HT-29 (cell line): ENCODE results near the gene EPS8L3. TPM values are rescaled to one million over a fixed set of nuclear protein-coding genes. Genes with fewer than 3 reads are reported as not detected.
"Not testable (repeated sequence)": the region's sequence is repeated elsewhere in the genome, so short reads cannot be mapped to it uniquely, and the experiment has no call there.

Source experiments
- DNase-seq: peaks from one replicate; pipeline ENCODE4 v3.0.0-alpha.2; 2015; ENCODE audit warnings: low spot score
- total RNA-seq: library from RNA; depleted of rRNA; stranded (reverse); fragments of >200 nt; shearing (Covaris generic); gene quantifications from 2 replicates; pipeline ENCODE4 v1.2.3, GENCODE V29; 2014

The EPS8L3 gene
- total RNA-seq, 1 experiment from 2014 or later: 120 TPM

DNA sequence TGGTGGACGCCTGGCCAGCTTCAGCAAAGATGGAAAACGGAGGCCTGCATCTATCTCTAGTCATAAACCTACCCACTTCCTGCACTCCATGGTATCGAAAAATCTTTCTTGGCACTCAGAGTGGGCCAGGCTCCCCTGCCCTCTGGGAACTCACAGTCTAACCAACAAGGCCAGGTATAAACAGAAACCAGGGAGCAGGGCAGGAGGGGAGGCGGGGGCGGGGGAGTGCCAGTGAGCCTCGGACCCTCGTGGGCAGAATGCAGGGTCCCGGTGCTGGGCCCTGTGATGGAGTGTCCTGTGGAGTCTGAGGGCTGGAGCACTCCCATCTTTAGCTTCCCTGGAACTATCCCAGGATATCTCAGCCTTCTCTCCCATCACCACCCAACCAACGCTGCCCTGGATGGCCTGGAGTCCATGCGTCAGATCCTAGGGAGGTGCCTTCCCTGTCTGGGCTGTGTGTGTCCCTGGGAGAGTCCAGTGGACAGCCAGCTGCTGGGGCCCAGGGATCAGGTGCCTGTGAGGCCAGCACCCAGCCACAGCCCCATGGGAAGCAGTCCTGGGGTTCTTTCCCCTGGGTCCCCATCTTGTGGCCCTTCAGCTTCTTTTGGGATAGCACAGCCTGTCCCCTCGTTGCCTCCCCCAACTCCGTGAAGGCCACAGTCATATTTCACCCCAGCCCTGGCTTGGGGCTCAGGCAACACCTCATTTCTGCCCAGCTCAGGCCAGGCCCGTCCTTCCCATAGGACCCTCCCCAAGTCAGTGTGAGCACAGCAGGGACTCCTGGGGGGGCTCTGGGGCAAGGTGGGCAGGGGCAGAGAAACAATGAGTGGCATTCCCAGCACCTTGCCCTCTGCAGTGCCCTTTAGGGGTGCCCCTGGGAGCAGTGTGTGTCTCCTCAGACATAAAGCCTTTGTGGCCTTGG lies 1.1 kb upstream of the EPS8L3 start:
- DNase-seq: no peak

DNA sequence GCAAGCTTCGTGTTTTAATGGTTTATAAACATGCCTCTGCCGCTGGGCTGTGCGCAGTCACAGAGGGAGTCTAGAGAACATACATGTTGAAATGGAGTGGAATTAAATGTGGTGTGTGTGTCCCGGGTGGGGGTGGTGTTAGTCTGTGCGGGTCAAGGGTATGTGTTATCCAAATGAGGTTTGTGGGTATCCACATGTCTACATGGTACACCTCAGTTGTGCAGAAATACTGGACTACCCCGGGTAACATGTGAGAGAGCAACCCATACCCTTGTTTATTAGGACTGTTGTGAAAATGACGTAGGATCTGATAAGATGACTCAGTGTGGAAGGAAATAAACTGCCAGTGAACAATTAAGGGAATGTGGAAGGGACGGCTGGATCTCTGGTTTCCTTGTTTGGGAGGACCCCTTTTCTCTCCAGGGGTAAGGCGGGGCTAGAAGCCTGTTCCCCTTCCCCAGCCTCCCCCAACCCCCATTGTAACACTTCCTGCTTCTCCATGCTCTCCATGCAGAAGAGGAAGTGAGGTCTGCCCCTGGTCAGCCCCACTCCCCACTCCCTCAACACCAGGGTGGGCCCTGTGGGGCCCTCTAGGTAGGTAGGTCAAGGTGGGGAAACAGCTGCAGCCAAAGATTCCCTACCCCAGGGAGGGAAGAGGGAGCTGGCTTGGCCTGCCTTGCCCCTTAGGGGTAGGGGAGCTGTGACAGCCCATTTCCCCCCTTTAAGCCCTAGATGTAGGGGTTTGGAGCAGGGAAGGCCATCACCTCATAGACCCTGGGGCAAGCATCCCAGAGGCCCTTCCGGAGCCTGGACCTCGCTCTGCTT lies 690 bp downstream of the EPS8L3 start:
- DNase-seq: peak; percentile 77

DNA sequence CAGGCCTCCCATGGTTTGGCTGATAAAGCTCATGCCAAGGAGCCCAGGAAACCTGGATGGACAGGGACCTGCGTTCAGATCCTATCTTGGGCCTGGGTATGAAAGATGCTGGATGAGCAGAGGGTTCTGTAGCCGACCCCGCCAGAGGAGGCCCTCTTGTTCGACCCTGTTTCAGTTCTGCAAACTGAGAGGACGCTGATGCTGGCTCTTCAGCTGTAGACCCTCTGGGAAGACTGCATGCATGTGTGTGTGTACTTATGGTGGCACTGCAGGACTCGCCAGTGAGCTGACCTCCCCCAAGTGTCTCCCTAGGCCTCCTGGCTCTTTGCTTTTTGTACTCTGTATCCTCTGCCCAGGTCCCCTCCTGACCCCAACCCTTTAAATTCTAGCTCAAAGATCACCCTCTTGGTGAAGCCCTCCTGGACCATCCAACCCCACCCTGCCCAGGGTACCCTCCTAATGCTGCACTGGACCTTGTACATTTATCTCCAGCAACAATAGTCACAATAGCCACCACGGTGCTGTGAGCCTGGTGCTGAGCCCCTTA lies 1.6 kb downstream of the EPS8L3 start:
- DNase-seq: no peak

DNA sequence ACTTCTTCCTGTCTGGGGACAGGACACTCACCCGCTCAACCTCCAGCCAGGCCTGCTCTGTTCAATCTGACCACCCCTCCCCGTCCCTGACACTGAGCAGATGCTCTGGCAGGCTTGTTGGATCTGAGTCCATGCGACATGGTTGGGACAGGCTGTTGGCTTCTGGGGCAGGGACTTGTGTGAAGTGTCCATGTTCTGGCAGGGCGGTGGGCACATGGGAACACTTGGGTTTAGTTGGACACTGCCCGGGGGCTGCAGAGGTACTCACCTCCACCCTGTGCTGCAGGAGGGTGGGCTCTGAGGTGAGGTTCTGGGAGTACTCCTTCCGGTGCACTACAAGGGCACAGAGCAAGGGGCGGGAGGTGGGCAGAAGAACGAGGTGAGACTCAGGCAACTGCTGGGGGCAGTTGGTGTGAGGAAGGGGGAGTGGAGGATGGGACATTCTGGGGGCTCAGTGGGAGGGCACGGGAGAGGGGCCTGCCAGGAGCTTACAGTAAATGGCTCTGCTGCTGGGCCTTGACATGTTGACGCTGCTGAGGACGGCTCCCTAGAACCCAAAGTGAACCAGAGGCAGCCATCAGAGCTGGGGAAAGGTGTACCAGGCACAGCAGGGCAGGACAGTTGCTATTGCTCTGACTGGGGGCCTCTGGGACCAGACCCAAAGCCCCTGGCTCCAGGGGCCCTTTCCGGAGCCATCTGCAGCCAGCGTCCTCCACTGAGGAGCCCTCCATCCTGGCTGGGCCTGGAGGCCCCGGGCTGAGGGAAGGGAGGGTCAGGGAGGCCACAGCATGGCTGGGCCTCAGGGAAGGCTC lies 2.3 kb downstream of the EPS8L3 start:
- DNase-seq: no peak

DNA sequence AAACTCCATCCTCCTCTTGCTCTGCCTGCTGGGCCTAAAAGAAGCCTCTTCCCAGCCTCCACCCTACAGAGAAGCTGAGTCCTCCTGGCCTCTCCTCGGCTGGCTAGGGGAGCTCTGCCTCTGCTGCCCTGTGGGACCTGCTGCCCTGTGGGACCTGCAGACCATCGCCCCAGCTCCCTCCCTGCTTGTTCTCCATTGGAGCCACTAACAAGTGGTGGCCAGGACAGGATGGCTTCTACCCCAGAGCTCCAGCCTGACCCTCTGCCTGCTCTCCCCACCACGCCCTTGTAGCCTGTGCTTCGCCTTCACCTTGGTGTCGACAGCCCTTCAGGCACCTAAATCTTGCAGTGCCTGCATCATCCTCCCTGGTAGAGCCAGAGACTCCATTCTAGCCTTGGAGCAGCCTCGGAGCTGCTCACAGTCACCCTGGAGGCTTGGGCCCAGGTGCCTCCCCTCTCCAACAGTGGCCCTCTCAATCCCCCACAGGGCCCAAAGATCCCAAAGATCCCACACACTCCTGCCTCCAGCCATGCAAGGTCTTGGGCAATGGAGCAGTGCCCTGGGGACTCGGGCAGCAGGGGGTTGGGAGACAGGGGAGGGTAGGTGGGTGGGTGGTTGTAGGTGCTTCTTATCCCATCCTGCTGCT lies 3.0 kb downstream of the EPS8L3 start:
- no peak for DNase-seq

DNA sequence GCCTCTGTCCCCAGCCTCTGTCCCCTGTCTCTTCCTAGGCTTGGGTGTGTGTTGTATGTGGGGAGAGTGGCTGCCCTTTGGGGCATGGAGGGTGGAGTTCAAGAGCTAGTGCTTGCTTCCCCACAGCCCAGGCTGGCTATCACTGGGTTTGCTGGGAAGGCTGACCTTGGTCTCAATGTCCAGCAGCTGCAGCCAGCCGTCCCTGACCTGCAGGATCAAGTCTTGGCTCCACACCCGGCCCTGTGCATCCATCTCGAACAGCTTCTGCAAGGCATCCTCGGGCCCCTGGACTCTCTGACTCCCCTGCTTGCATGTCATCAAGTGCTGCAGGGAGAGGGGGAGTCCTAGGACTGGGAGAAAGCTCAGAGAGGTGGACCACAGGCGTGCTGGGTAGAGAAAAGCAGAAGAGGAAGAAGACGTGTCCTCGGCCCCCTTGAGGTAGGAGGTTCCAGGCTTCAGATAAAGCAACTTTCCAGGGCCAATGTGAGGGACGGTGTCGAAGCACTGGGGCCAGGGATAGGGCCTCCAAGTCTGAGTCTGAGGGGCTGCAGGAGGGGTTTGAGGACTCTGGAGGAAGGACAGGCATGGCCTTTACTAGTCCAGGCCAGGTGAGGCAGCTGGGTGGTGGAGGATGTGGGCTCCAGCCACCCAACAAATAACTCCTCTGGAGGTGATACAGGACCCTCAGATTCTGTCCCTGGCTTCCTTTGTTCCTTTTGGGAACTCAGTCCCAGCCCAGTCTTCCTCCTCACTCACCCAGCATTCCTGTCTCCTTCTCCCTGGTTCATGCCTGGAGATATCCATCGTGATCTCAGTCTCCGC lies 4.0 kb downstream of the EPS8L3 start:
- DNase-seq: no peak

DNA sequence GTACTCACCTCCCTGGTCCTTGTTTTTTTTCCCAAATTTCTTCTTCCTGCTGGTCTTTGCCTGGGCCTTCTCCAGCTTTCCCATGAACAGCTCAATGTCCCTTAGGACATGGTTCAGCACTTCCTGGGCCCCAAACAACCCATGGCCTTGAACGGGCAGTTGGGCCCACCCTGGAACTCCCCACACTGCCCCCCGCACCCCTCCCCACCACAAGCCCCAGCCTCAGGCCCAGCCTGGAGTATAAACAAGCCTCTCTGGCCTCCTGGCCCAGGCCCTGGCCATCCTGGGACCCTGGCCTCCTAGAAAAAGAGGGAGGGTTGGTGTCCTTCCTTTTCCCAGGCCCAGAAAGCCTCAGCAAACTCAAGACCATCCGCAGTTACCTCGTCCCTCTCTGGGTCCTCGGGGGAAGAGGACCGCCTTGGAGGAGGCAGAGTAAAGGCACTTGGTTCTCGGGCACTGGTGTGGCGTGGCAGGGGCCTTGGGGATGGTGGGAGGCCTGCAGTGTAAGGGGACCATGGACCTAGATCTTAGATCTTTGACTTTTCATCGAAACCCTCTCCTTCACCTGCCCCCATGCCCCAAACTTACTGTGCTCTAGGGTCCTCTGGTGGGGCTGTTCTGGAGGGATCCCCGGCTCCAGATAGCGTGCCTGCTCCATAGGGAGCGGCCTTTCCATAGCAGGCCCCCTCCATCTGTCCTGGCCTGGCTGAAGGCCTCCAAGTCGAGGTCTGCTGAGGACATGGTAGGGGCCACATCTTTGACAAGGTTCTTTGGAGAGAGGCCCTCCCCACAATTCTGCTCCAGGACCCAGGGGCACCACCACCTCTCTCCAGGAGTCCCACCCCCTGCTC lies 5.6 kb downstream of the EPS8L3 start:
- DNase-seq: no peak

DNA sequence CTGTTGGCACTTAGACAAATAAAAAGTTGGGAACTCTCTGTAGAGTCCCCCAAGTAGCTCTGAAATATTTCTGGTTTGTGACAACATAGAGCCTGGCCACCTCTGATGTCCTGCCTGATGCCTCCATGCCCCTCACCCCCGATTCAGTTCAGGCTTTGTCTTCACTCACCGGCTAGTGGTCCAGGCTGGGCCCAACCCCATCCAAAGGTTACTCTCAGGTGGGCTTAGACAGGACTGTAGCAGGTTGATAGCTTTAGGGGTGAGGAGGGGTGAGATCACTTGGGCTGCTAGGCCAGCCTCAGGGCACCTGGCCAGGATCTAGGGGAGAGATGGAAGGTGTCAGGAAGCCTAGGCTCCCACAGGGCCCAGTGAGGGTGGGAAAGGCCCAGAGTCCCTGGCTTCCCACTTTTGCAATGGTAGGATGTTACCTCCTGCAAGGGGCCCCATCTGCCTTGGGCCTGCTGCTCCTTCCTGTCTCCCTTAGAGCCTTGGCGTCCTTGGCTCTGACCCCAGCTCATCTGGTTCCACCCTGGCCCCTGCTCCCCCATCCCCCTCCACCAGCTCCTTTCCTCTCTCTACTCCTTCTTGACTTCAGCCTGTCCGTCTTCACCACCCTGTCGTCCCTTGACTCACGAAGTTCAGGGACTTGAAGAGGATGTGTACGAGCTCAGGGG lies 6.7 kb downstream of the EPS8L3 start:
- no peak for DNase-seq

DNA sequence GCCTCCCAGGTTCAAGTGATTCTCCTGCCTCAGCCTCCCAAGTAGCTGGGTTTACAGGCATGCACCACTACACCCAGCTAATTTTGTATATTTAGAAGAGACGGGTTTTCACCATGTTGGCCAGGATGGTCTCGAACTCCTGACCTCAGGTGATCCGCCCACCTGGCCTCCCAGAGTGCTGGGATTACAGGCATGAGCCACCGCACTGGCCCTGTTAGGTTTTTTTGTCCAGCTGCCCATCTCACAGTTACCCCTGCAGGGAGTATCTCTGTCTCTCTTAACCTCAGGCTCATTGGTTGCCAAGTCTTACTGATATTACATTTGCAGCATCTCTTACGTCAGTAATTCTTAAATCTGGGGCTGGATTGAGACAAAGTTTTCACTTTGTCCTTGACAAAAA lies 7.4 kb downstream of the EPS8L3 start:
- not testable (repeated sequence) for DNase-seq

DNA sequence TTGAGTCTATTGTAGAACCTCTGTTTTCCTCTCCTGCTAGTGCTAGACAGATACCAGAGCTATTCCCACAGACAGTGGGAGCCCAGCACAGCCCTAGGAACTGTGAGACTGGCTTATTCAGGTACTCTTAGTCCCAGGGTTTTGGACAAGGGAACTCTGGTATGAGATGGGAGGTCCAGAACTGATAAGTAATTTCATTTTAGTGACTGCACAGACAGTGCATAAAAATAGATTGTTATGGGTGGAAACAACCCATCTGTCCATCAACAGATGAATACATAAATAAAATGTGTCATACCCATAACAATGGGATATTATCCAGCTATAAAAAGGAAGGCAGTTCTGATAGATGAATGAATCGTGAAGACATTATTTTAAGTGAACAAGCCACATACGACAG lies 9.0 kb downstream of the EPS8L3 start:
- DNase-seq: no peak

DNA sequence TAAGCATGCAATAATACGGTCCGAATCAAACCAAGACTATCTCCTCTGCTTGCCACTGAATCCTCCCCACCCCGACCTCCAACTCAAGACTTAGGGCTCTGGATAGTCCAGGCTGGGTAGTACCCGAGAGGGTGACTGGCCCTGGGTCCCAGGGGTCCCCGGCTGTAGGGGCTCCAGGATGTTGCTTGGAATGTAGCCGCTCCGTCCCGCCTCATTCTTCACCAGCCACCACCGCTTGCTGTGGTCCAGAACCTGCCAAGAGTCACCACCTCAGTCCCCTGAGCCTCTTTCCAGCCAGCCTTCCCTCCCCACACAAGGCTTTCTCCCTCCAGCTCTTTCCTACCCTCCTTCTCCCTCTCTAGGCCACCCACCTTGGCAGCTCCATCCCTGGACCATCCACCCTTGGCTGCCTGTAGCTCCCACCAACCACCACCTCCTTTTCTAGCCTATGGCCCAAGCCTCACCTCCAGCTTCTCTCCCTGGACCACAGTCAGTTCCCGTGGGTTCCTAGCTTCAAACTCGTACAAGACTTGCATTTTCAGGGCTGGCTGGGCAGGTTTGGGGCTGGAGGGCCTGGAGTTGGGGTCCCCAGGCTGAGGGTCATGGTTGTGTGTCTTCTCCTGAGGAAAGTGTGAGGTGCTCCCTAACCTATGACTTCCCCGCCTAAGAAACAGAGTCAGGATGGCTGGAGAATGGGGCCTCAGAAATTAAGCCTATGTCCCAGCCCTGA lies 12.0 kb downstream of the EPS8L3 start:
- DNase-seq: no peak

DNA sequence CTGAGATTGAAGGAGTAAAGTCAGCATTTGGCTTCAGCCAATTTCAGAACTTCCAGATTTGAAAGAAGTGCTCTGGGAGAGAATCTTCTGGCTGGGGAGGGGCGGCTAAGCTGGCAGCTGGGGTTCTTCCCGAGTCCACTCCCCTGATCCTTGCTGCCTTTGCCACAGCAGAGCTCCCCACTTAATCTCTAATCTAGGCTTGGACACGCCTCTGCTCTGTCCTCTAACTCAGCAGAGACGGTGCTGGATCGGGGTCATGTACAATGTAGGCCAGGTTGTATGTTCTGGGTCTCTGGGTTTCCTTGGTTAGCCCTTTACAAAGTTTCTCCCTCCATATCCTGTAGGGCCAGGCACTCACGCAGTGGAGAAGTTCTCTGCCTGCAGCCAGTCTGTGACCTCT lies 12.8 kb downstream of the EPS8L3 start:
- DNase-seq: no peak

DNA sequence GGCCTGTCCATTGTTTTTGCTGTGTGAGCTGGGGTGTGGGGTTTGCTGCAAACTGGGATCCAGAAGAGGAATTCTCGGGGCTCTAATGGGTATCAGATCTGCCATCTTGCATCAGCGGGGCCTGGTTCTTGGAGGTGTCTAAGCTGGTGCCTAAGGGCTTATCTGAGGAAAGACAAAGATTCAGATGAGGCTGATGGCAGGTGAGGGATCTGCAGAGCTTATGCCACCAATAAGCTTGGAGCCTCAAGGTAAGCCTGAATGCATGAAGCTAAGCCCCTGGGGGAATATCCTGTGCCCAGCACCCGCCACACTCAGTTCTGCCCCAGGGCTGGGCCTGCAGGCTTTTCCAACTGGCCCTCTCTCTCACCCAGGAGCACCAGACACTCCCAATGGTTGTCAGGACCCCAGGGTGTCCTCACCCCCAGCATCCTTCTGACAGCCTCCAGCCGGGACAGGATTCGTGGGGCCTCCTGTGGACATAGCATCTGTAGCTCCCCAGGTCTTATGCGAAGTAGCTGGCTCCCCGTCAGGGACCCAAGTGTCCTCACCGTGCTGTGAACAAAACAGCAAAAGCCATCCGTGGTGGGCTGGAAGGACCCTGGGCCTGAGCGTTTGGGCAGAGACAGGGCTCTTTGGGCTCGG lies 13.4 kb downstream of the EPS8L3 start:
- DNase-seq: no peak

DNA sequence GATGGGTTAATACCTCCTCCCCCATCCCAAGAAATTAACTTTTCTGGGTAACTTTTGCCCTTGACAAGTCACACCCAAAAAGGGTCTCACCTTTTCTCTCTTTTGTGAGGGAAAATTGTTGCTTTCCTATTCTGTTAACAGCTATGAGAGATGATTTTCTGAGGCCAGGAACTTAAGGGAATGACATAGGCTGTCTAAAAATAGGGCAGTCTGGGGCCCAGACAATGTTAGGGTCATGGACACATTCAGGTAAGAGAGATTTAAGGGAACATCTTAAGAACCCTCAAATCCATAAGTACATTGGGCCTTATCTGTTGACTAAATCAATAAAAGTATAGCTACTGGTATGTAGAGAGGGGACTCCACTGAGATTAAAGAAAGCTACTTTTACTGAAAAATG lies 14.5 kb downstream of the EPS8L3 start:
- DNase-seq: no peak

DNA sequence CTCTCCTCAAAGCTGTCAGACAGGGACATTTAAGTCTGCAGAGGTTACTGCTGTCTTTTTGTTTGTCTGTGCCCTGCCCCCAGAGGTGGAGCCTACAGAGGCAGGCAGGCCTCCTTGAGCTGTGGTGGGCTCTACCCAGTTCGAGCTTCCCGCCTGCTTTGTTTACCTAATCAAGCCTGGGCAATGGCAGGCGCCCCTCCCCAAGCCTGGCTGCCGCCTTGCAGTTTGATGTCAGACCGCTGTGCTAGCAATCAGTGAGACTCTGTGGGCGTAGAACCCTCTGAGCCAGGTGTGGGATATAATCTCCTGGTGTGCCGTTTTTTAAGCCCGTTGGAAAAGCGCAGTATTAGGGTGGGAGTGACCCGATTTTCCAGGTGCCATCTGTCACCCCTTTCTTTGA lies 15.4 kb downstream of the EPS8L3 start:
- not testable (repeated sequence) for DNase-seq

DNA sequence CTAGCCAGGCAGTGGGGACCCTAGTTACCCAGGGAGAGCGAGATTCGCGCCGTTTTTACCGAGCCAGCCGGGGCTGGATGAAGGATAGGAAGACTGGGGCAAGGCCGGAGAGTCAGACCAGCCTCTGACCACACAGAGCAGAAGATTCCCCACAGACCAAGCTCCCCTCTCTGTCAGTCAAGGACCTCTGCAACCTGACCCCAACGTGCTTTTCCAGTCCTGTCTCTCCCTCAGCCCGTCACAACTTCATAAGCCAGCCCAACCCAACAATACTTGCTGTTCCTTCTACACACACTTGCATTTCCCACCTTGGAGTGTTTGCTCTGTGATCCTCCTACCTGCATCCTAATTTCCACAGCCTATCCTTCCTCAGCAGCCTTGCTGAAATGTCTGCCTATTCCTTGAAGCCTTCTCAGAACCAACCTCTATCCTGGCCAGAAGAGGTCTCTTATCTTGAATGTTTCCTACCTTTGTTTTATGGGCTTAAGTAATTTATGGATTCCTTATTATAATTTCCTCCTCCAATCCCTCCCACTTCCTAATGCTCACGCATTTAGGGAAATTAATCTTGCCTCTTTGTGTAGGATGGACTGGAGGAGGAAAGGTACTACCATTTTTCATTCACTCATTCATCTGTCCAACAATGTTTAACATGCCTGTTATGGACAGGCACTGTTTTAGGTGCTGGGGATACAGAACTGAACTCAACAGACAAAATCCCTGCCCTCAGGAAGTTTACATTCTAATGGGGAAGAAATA lies 22.9 kb downstream of the EPS8L3 start, which contains the start of gene GSTM3:
TSS of gene GSTM3 (minus strand) at position 424 of the 759 bp plus-strand sequence. CDS start 751 bp downstream, outside the sequence.
- DNase-seq: no peak
